IMR-90 (cell line): ENCODE results near the gene PCBP3. TPM values are rescaled to one million over a fixed set of nuclear protein-coding genes. Genes with fewer than 3 reads are reported as not detected.

Source experiments
- ATAC-seq: fragments of 200-7000 bp; cut with Tn5 transposase; 2 replicates; pipeline ENCODE4 v1.9.1; 2020; ENCODE audit warnings: low read depth, mild to moderate bottlenecking, moderate library complexity
- BruUV-seq: library from RNA; stranded (reverse); fragments of 400-500 nt; replicated peaks from 2 replicates; lab custom pipeline; 2021; lab: Mats Ljungman, UMichigan
- CTCF ChIA-PET: fragments of 300-600 bp; formaldehyde crosslinking; extraction: SDS; loops from one replicate; lab custom pipeline; 2021; ENCODE audit warnings: antibody characterized with exemption; lab: Yijun Ruan, JAX
- POLR2A ChIA-PET: fragments of 300-600 bp; sonication (Branson Sonifier 250); formaldehyde crosslinking; loops from one replicate; lab custom pipeline; 2022; ENCODE audit warnings: antibody characterized with exemption; ENCODE audit not compliant: unreplicated experiment; lab: Charles Lee
- DNase-seq: peaks from one replicate; pipeline ENCODE4 v3.0.0; 2013
- H2AFZ ChIP-seq: replicated peaks from 2 replicates; pipeline ENCODE3; 2013; ENCODE audit warnings: low read length, mild to moderate bottlenecking; ENCODE audit not compliant: poor library complexity
- H2AK5ac ChIP-seq: 2 replicates; pipeline ENCODE4 v1.6.1; 2013; ENCODE audit warnings: low read depth, low read length, inconsistent platforms
- H2AK9ac ChIP-seq: replicated peaks from 2 replicates; pipeline ENCODE3; 2013; ENCODE audit warnings: mild to moderate bottlenecking, low read depth, low read length, moderate library complexity; ENCODE audit not compliant: poor library complexity
- H2BK120ac ChIP-seq: 2 replicates; pipeline ENCODE4 v1.6.1; 2013; ENCODE audit warnings: low read depth, low read length, inconsistent platforms
- H2BK15ac ChIP-seq: 3 replicates; pipeline ENCODE4 v1.6.1; 2013; ENCODE audit warnings: low read depth, low read length, inconsistent platforms
- H2BK20ac ChIP-seq: 2 replicates; pipeline ENCODE4 v1.6.1; 2013; ENCODE audit warnings: low read depth, mild to moderate bottlenecking, inconsistent platforms, low read length, moderate library complexity
- H2BK5ac ChIP-seq: 2 replicates; pipeline ENCODE4 v1.6.1; 2013; ENCODE audit warnings: mild to moderate bottlenecking, low read depth, low read length, inconsistent platforms; ENCODE audit not compliant: poor library complexity, severe bottlenecking
- H3K14ac ChIP-seq: replicated peaks from 2 replicates; pipeline ENCODE4 v1.6.1; 2013; ENCODE audit warnings: low read depth, low read length, inconsistent platforms
- H3K18ac ChIP-seq: 2 replicates; pipeline ENCODE4 v1.6.1; 2013; ENCODE audit warnings: low read depth, low read length, control low read depth
- H3K23ac ChIP-seq: 2 replicates; pipeline ENCODE4 v1.6.1; 2013; ENCODE audit warnings: low read depth, low read length, inconsistent platforms
- H3K27ac ChIP-seq: 2 replicates; pipeline ENCODE4 v1.5.1; 2013; ENCODE audit warnings: mild to moderate bottlenecking, control low read depth, low read length; ENCODE audit not compliant: insufficient read depth
- H3K27me3 ChIP-seq: 2 replicates; pipeline ENCODE4 v1.6.1; 2013; ENCODE audit warnings: low read length; ENCODE audit not compliant: control insufficient read depth, insufficient read depth
- H3K36me3 ChIP-seq: 2 replicates; pipeline ENCODE4 v1.6.1; 2013; ENCODE audit warnings: low read length, mixed read lengths; ENCODE audit not compliant: control insufficient read depth, insufficient read depth
- H3K4ac ChIP-seq: 2 replicates; pipeline ENCODE4 v1.6.1; 2013; ENCODE audit warnings: low read depth, low read length, inconsistent platforms
- H3K4me1 ChIP-seq: 2 replicates; pipeline ENCODE4 v1.6.1; 2013; ENCODE audit warnings: low read length, mixed read lengths; ENCODE audit not compliant: control insufficient read depth, insufficient read depth
- H3K4me2 ChIP-seq: 2 replicates; pipeline ENCODE4 v1.6.1; 2013; ENCODE audit warnings: low read depth, mild to moderate bottlenecking, control low read depth, low read length, moderate library complexity
- H3K4me3 ChIP-seq: 2 replicates; pipeline ENCODE4 v1.5.1; 2013; ENCODE audit warnings: low read depth, mild to moderate bottlenecking, control low read depth, low read length, moderate library complexity; ENCODE audit not compliant: insufficient read depth
- H3K56ac ChIP-seq: 2 replicates; pipeline ENCODE4 v1.6.1; 2013; ENCODE audit warnings: low read length, inconsistent platforms; ENCODE audit not compliant: insufficient read depth; ENCODE audit errors: extremely low read depth
- H3K79me1 ChIP-seq, 2 experiments: 2 replicates each; pipeline ENCODE4 v1.6.1; 2013; ENCODE audit warnings: low read length in 2 of 2, inconsistent platforms in 1 of 2, low read depth in 1 of 2
- H3K9ac ChIP-seq: 2 replicates; pipeline ENCODE4 v1.6.1; 2013; ENCODE audit warnings: low read depth, low read length, control low read depth
- H3K9me1 ChIP-seq: 2 replicates; pipeline ENCODE4 v1.6.1; 2013; ENCODE audit warnings: low read length, inconsistent platforms; ENCODE audit not compliant: insufficient read depth
- H3K9me3 ChIP-seq: 2 replicates; pipeline ENCODE4 v1.6.1; 2013; ENCODE audit warnings: low read length; ENCODE audit not compliant: control insufficient read depth, insufficient read depth
- H4K20me1 ChIP-seq: 2 replicates; pipeline ENCODE4 v1.6.1; 2013; ENCODE audit warnings: low read length, inconsistent platforms; ENCODE audit not compliant: insufficient read depth
- H4K5ac ChIP-seq: 2 replicates; pipeline ENCODE4 v1.6.1; 2013; ENCODE audit warnings: mild to moderate bottlenecking, low read depth, low read length, control low read depth
- H4K8ac ChIP-seq, 2 experiments: 2 replicates each; pipeline ENCODE4 v1.6.1; 2013; ENCODE audit warnings: low read depth in 2 of 2, low read length in 2 of 2, control low read depth in 1 of 2, inconsistent platforms in 1 of 2
- H4K91ac ChIP-seq: 2 replicates; pipeline ENCODE4 v1.6.1; 2013; ENCODE audit warnings: low read depth, low read length, inconsistent platforms; ENCODE audit not compliant: insufficient read depth
- BHLHE40 ChIP-seq: fragments of 150-350 bp; IDR thresholded peaks from 2 replicates; pipeline ENCODE4 v1.6.1; 2016; ENCODE audit warnings: mild to moderate bottlenecking, low read depth, low read length
- CEBPB ChIP-seq: IDR thresholded peaks from 2 replicates; pipeline ENCODE4 v1.6.1; 2012; ENCODE audit warnings: low read depth, low read length, improper control_type of control experiment
- ELK1 ChIP-seq: fragments of 150-350 bp; IDR thresholded peaks from 2 replicates; pipeline ENCODE4 v1.6.1; 2016; ENCODE audit warnings: low read depth, mild to moderate bottlenecking, low read length, moderate library complexity, borderline replicate concordance
- USF2 ChIP-seq: fragments of 150-350 bp; IDR thresholded peaks from 2 replicates; pipeline ENCODE4 v1.6.1; 2017; ENCODE audit warnings: mild to moderate bottlenecking, antibody characterized with exemption, low read length, low read depth
- WGBS, 2 experiments: methylation state at CpG; one replicate each; pipeline versions ENCODE4 v1.1.5 to v1.1.7; 2013; ENCODE audit warnings: missing lambda C conversion rate in 2 of 2; ENCODE audit not compliant: insufficient read length in 1 of 2; ENCODE audit errors: extremely low coverage in 2 of 2; 5-methylcytosine and 5-hydroxymethylcytosine counted together
- dilution Hi-C: fragments of 300-500 bp; cut with HindIII; formaldehyde crosslinking; loops from one replicate; pipeline ENCODE4 v1.14.3; 2018; ENCODE audit warnings: low sequenced_read_pairs; ENCODE audit not compliant: unreplicated experiment
- in situ Hi-C: fragments of 300-500 bp; cut with MboI; formaldehyde crosslinking; loops from 3 replicates; pipeline ENCODE4 v1.14.3; 2019; ENCODE audit warnings: low sequenced_read_pairs, inconsistent platforms, mixed read lengths
- intact Hi-C: fragments of 100-400 bp; cut with micrococcal nuclease; formaldehyde crosslinking; loops from 2 replicates; pipeline ENCODE4 v1.10.0; 2022
- polyA plus RNA-seq, 3 experiments: library from polyadenylated mRNA; depleted of rRNA; stranded (reverse); fragments of >200 nt; gene quantifications; 2 replicates each; pipeline ENCODE4 v1.2.3, GENCODE V29; 2012; ENCODE audit warnings: low replicate concordance in 1 of 3
- total RNA-seq: library from RNA; depleted of rRNA; stranded (reverse); fragments of >200 nt; gene quantifications from 2 replicates; pipeline ENCODE4 v1.2.3, GENCODE V29; 2012

The PCBP3 gene
- total and polyA plus RNA-seq, 2 of the 4 experiments (the other 2 are of a cell fraction) = 2.9 to 3.9 TPM

- Histone ChIP-seq H3K4me1 (no peaks in the 10 kb centered on the region), H3K4ac (no peak overlapping the region), H3K14ac (no peak overlapping the region), H2AK5ac (no peak overlapping the region), H3K4me2 (no peak overlapping the region), H4K91ac (no peak overlapping the region), H2AFZ (no peak overlapping the region), H3K23ac (no peak overlapping the region), H4K20me1 (no peaks in the 10 kb centered on the region), H3K9me1 (0 out of 2 replicates have a peak, but pooled peaks cover under 1% of the 10 kb centered on the region), H2BK15ac (no peak overlapping the region), H2AK9ac (no peak overlapping the region), H2BK120ac (no peak overlapping the region), H3K4me3 (no peak overlapping the region), H4K5ac (no peak overlapping the region), H3K56ac (no peak overlapping the region), H2BK20ac (no peak overlapping the region), H4K8ac (no peak overlapping the region), H3K27me3 (no peaks in the 10 kb centered on the region), H2BK5ac (no peak overlapping the region), H3K36me3 (no peaks in the 10 kb centered on the region), H3K79me1 (no peaks in the 10 kb centered on the region), H3K18ac (no peak overlapping the region), H3K9ac (no peak overlapping the region), H3K9me3 (peaks cover 12% of the 10 kb centered on the region; the same call in 1 of the 2 replicates), H3K27ac (no peak overlapping the region)
- no TSS peak for BruUV-seq
- CTCF ChIA-PET = no interaction called here
- whole genome bisulfite sequencing, 2 experiments = 0% methylated on average over 1 of the region's 1 CpG; no CpG with 5 or more reads in 1 of the 2 experiments
- dilution Hi-C loops = no loop called here
- DNase-seq (no peak), ATAC-seq (no peak)
- intact Hi-C loops = no loop called here
- no peak for TF ChIP-seq USF2
- TF ChIP-seq CEBPB = no peak
- TF ChIP-seq BHLHE40 = no peak
- no peak for TF ChIP-seq ELK1
- in situ Hi-C loops = no loop called here
- POLR2A ChIA-PET = no interaction called here
Observed at GRCh38 chr21:45964649-45965048, 321.1 kb downstream of the PCBP3 start.
